K562 (cell line): ENCODE measurements around the gene KRTAP16-1.

ENCODE experiments used
- IRF2 ChIP-seq: sonication (generic); formaldehyde crosslinking; IDR thresholded peaks from 2 replicates; pipeline ENCODE4 v1.8.1; 2022; ENCODE audit warnings: mild to moderate bottlenecking, missing genetic modification reagents
- ZNF644 ChIP-seq: fragments of 200-800 bp; sonication (Bioruptor generic); IDR thresholded peaks from 2 replicates; pipeline ENCODE4 v1.6.1; 2016; ENCODE audit warnings: low read depth, missing genetic modification characterization, missing compliant biosample characterization
- TF ChIP-seq, protein P1 (sequence below), 3 experiments: IDR thresholded peaks in 2 of 3; conservative IDR thresholded peaks in 1 of 3; 2 replicates each; pipeline ENCODE4 v1.5.1; 2011 to 2012; ENCODE audit warnings: low read length in 3 of 3, mild to moderate bottlenecking in 3 of 3, control low read depth in 2 of 3, improper control_type of control experiment in 1 of 3, inconsistent platforms in 1 of 3, low read depth in 1 of 3, mixed read lengths in 1 of 3, moderate library complexity in 1 of 3; ENCODE audit not compliant: insufficient read depth in 2 of 3
- TF ChIP-seq, protein P2 (sequence below), 2 experiments: fragments of 450-650 bp; IDR thresholded peaks; 2 replicates each; pipeline ENCODE4 v1.6.1; 2016; ENCODE audit warnings: mild to moderate bottlenecking in 2 of 2, borderline replicate concordance in 1 of 2, low read depth in 1 of 2, moderate library complexity in 1 of 2

DNA sequence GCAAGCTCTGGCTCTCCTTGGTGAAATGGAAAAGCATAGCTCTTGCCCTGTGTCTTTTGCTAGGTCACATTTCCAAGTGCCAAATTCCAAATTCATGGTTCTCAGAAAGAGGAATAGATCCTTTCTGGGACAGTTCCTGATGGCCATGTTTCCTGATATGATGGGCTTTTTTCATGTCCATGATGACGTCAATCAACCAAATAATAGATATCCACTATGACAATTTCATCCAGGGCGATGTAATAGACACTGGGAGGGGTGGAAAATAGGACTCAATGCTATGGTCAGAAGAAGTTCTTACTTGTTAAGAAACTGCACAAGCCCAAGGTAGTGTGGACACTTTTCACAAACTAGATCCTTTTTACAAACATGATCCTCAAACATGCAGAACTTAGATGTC is 42.1 kb upstream of the KRTAP16-1 start:
- TF ChIP-seq ZNF644 (tag) (no peak), IRF2 (no peak)
- TF ChIP-seq, protein P1, sequence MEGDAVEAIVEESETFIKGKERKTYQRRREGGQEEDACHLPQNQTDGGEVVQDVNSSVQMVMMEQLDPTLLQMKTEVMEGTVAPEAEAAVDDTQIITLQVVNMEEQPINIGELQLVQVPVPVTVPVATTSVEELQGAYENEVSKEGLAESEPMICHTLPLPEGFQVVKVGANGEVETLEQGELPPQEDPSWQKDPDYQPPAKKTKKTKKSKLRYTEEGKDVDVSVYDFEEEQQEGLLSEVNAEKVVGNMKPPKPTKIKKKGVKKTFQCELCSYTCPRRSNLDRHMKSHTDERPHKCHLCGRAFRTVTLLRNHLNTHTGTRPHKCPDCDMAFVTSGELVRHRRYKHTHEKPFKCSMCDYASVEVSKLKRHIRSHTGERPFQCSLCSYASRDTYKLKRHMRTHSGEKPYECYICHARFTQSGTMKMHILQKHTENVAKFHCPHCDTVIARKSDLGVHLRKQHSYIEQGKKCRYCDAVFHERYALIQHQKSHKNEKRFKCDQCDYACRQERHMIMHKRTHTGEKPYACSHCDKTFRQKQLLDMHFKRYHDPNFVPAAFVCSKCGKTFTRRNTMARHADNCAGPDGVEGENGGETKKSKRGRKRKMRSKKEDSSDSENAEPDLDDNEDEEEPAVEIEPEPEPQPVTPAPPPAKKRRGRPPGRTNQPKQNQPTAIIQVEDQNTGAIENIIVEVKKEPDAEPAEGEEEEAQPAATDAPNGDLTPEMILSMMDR (IDR thresholded peaks at IDR 0.05 in 2 of 3, conservative IDR thresholded peaks at IDR 0.05 in 1 of 3; ENCODE audit: insufficient read depth in 2 of 3, low read depth in 1 of 3, low read length in 3 of 3): no peak
- TF ChIP-seq, protein P2, sequence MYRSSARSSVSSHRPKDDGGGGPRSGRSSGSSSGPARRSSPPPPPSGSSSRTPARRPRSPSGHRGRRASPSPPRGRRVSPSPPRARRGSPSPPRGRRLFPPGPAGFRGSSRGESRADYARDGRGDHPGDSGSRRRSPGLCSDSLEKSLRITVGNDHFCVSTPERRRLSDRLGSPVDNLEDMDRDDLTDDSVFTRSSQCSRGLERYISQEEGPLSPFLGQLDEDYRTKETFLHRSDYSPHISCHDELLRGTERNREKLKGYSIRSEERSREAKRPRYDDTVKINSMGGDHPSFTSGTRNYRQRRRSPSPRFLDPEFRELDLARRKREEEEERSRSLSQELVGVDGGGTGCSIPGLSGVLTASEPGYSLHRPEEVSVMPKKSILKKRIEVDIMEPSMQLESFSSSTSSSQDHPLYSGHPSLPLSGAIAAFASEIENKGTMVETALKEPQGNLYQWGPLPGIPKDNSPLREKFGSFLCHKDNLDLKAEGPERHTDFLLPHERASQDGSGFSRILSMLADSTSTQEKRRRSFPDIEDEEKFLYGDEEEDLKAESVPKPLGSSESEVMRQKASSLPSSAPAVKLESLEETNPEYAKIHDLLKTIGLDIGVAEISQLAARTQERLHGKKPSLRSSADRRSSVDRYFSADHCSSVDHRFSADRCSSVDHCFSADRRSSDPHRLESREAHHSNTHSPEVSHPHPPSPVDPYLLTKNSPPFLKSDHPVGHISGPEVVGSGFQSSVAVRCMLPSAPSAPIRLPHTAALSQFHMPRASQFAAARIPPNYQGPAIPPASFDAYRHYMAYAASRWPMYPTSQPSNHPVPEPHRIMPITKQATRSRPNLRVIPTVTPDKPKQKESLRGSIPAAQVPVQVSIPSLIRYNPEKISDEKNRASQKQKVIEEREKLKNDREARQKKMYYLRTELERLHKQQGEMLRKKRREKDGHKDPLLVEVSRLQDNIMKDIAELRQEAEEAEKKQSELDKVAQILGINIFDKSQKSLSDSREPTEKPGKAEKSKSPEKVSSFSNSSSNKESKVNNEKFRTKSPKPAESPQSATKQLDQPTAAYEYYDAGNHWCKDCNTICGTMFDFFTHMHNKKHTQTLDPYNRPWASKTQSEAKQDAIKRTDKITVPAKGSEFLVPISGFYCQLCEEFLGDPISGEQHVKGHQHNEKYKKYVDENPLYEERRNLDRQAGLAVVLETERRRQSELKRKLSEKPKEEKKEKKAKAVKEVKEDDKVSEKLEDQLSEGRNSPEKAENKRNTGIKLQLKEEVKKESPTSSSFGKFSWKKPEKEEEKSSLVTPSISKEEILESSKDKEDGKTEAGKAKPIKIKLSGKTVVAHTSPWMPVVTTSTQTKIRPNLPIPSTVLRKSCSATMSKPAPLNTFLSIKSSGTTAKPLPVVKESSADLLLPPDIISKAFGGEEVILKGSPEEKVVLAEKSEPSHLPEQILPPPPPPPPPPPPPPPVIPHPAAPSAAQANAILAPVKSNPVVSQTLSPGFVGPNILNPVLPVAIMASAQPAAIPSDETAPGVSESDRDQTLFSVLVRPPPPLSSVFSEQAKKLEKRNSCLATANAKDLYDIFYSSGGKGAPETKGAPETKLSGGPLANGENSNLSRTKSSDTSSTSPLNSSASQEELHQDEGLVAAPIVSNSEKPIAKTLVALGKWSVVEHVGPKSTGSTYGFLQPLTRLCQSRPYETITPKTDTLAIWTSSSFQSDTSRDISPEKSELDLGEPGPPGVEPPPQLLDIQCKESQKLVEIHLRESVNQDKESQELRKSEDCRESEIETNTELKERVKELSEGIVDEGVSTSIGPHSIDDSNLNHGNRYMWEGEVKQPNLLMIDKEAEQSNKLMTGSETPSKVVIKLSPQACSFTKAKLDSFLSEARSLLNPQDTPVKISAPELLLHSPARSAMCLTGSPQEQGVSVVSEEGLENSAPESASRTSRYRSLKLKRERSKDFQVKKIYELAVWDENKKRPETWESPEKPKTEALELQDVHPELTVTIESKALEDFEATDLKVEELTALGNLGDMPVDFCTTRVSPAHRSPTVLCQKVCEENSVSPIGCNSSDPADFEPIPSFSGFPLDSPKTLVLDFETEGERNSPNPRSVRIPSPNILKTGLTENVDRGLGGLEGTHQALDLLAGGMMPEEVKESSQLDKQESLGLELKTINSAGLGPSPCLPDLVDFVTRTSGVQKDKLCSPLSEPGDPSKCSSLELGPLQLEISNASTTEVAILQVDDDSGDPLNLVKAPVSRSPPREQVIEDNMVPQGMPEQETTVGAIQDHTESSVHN (IDR thresholded peaks at IDR 0.05; ENCODE audit: borderline replicate concordance in 1 of 2, low read depth in 1 of 2): no peak
